DMS 273 (cell line): ENCODE results near the gene JADE1.

Source experiments
- DNase-seq: peaks from one replicate; lab custom pipeline; 2025; ENCODE audit not compliant: unreplicated experiment; lab: John Stamatoyannopoulos, UW

The JADE1 gene

DNA sequence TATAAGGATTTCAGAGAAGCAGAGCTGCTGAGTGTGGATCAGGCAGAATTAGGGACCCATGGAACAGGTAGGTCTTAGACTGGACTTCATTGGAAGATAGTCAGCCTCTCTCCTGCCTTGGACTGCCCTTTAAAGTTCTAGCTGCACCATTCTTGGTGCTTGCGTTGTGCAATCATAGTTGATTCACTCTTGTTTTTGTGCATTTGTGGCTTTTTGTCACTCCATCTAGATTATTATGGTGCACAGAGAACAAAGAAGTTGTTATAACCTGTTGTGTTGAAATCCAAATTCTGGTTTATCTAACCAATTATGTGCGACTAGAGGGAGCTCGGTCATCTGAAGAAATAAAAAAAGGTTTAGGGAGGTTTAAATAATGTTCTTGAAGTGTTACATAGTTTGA lies 59.3 kb downstream of the JADE1 start:
- DNase-seq, result no peak

DNA sequence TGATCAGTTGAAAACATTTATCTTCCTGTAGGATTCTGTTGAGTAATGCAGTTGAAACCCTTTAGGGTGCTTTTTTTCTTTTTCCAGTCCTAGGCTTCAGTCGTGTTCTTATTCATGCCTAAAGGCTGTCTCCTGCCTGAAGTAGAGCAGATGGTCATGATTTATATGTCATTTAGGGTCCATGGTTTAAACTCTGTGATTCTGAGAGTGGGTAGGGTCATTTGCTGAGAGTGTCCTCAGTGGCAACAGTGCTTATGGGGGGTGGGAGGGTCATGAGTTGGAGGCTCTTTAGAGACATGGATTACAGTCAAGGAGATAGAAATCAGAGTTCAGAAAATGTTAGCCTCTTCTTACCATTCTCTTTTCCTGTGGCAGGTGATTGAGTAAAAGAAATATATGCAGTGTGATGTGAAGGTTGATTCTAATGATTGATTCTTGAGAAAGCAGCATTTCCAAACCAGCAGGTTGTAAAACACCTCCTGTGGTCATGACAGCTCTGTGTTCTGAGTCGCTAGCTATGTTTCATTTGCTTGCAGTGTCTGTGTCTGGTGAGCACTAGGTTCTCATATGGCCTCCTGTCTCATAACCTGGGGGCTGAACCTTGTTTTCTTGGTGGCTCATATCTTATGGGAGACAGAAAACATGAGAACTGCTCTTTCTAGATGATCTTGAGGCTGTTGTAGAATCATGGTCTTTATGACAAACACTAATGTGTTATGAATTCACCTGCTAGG lies 60.4 kb downstream of the JADE1 start:
- DNase-seq, result no peak

DNA sequence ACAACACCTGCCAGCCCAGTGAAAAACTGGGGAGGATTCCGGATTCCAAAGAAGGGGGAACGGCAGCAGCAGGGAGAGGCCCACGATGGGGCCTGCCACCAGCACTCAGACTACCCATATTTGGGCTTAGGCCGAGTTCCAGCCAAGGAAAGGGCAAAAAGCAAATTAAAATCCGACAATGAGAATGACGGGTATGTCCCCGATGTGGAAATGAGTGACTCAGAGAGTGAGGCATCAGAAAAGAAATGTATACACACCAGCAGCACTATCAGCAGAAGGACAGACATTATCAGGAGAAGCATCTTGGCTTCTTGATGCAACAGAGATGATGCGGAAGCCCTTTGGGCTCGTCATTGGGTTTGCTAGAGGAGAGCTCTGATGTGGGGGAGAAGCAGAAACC lies 62.4 kb downstream of the JADE1 start:
- DNase-seq, result no peak

DNA sequence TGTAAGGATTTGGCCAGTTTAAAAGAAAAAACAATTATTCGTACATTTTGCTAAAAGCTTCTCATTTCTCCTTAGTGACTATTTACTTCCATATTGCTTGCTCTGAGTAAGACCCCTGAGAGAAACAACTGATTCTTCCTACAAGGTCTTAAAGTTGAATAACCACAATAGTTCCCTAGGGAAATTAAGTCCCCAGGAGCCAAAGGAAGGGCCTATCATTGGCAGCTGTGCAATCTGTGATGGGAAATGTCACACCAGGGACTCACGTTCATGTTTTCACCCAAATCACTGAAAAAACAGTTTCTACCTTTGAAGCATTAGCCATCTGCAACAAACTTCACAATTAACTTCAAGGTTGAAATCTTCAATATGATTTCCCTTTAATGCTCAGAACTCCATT lies 66.7 kb downstream of the JADE1 start:
- no peak for DNase-seq

DNA sequence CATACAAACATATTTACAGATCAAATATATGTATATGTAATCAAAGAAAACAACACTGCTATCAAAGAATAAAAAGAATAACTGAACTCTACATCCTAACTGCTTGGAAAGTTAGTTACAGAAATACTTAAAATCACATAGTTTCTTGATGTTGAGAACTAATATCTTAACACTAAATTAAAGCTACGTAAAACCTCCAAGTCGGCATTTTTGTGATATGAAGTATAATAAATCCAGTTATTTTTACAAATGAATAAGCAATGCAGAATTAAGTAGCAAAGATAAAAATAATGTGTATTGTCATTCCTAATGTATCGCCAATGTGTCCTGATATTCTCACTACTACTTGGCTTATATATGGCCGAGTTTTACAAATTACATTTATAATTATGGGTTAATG lies 68.4 kb downstream of the JADE1 start:
- no peak for DNase-seq

DNA sequence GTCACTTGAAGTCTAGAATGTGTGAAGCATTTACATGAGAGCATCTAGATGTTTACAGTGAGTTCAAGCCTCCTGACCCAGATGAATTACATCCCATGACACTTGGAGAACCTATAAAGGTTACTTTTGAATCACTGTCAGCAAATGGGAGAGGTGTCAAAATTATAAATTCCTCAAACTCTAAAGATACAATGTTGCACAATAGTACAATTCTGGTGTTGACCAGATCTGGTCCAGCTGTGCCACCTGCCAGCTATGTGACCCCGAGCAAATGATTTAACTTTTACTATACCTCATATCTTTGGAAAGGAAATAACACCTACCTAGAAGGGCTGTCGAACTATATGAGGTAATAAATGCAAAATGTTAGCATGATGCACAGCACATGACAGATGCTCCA lies 69.8 kb downstream of the JADE1 start:
- no peak for DNase-seq

DNA sequence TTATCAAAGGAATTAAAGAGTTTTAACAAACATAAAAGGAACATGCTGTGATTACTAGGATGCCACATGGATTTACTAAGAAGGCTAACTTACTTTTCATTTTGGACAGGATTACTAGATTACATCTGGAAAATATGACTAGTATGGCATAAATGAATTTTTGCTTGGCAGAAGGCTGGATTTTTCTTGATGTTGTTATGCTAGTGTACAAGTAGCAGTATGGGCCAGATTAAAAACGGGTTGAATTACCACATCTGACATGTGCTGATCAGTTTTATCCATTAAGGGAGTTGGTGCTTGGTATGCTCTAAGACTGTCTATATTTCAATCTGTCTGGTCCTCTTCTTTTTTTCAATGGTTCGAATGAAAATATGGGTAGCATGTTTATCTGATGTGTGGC lies 70.5 kb downstream of the JADE1 start:
- DNase-seq, result no peak

DNA sequence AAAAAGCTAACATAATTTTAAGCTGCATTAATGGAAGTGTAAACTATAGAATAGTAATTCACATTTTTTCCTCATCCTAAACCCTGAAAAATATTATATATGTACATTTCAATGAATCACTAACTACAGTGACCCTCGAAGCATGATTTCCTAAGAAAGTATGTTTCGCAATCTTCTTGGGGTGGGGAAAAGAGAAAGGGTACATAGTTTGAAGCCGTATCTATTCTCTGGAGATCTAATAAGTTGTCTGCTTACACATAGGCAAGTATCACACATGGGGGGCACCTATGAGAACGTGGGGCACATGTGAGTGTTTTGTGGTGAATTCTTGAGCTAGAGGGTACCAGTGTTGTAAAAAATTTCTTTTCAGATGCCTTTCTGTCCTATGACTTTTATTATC lies 71.2 kb downstream of the JADE1 start:
- no peak for DNase-seq

DNA sequence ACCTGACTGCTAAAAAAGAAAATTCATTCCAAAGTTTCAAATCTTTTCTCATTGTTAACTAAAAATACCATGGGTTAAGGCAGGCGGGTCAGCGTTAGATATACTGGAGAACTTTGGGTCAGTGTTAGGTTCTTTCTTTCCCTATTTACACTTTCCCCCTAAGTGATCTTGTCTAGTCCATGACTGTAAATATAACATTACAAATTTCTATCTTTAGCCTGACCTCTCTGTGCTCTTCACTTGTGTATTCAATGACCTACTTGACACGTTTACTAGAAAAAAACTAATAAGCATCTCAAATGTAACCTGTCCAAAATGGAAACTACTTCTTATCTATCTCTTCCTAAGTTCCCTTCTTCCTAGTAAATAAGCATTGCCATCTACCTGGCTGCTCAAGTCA lies 95.3 kb downstream of the JADE1 start:
- no peak for DNase-seq

DNA sequence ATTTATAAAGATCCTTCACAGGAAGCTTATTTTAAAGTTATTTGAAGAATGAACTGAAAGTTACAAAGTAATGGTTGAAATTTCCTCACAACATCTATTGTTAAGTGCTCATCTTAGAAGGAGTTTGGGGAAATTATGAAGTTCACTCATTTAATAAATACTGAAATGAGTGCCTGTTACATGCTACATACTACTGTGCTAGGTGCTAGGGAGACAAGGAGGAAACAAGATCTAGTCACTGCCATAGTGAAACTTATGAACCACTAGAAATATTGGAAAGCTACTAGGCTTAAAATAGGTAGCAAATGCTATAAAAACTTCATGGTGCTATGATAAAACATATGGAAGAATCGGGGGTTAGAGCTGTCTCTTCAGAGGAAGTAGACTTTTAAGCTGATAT lies 97.1 kb downstream of the JADE1 start:
- no peak for DNase-seq

DNA sequence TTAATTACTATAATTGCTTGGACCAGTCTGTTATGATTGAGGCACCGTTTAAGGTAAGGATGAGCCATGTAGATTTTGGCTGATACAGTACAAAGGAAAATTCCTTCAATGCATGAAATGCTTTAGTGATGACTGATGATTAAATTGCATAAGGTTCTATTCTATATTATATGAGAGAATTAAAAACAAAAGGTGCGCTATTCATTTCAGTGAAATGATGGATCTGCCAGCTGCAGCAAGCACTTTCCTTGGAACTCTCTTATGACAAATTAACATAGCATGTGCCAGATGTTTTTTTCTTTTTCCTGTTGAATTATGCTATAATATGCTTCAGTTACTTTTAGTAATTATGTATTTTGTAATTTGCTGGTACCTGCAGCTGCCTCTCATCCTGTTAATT lies 98.5 kb downstream of the JADE1 start:
- DNase-seq, result no peak

DNA sequence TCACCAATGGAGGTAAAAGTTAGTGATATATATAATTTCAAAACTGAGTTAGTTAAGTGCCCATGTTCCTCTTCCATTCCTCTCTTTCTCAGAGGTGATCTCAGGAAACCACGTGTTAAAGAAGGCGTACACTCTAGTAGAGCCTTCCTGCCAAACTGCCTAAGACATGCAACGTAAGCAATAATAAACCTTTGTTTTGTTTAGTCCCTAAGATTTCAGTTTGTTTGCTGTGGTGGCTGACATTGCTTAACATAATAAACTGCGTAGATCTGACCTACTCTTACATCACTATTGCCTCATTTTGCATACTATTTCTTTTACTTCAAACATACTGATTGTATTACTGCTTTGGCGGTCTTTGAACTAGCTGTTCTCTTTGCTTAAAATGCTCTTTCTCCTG lies 99.2 kb downstream of the JADE1 start:
- no peak for DNase-seq

DNA sequence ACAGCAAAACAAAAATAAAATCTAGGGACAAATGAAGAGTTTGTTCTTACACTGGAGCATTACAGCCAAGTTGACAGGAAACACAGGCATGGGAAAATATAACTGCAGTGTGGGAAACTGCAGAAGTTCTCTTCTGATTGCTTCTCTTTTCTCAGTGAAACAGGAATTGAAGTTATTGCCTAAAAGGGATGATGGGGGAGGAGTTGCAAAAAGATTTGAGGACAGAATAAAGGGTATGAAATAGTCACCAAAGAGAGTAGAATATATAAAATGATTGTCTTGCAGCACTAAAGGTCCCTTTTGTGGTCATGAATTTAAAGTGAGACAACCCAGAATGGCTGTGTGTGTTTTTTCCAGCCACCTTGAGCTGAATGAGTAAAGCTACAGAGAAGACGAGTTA lies 103.7 kb downstream of the JADE1 start:
- no peak for DNase-seq

DNA sequence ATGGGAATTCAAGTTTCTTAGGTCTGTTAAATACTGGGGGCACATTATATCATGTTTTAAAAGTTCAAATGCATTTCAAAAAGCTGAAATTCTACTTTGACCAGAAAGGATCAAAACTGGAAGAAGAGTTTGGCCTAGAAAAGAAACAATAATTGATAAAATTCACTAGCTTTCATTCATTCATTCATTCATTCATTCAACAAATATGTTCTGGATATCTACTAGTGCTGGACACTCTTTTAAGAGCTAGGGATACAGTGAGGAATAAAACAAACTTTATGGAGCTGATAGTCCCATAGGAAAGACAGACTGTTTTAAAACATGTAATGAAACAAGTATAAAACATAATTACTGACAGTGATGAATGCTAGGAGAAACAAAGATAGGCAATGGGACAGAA lies 106.0 kb downstream of the JADE1 start:
- no peak for DNase-seq

DNA sequence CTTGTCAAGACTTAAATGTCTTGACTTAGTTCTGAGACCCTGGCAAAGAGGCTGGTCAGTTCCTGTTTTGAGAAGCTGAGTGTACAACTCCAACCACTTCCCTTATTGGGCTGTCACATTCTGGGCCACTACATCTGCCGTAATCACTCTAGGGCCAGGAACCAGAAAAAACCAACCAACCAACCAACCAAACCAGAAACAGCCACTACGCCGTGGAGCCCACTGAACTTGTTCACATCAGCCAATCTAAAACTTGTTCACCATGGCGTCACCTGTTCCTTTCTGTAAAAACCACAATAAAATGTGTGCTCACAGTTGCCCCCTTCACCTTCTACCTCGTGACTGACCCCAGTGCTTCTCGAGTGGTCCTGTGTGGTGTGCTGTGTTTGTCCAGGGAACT lies 107.3 kb downstream of the JADE1 start:
- no peak for DNase-seq

DNA sequence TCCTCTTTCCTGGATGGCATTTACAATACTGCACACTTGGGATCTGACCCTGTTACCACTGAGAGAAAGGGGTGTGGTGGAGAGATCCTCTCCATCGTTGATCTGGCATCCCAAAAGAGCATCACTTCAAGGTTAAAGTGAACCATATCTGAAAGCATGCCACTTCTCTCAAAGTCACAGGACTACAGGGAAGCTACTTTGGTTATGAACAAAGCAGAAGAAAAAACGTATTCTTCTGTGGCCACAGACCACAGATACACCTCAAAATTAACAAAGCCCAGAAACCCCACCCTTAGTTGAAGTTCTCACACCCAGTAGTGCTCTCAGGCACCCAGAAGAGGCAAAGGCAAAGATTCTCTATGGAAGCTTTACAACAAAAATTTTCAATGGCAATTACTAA lies 108.3 kb downstream of the JADE1 start:
- DNase-seq, result no peak

DNA sequence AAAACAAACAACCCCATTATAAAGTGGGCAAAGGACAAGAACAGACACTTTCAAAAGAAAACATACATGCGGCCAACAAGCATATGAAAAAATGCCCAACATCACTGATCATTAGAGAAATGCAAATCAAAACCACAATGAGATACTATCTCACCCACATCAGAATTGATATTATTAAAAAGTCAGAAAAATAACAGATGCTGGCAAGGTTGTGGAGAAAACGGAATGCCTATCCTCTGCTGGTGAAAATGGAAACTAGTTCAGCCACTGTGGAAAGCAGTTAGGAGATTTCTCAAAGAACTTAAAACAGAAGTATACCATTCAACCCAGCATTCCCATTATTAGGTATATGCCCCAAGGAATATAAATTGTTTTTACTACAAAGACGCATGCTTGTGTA lies 112.5 kb downstream of the JADE1 start:
- DNase-seq, result no peak
